Activated CD4-positive, alpha-beta T cell treated with anti-CD3 and anti-CD28 coated beads, Interleukin-2, amount 50 U/mL, for 24 hours (primary cell): ENCODE data around the gene FAU.
"Not testable (repeated sequence)": the region's sequence is repeated elsewhere in the genome, so short reads cannot be mapped to it uniquely, and the experiment has no call there.

Experiments used
- DNase-seq, 2 donors: peaks; one replicate each; pipeline ENCODE4 v3.0.0-alpha.2; 2020; ENCODE audit warnings: low read depth in 1 of 2, low spot score in 1 of 2

The FAU gene

DNA sequence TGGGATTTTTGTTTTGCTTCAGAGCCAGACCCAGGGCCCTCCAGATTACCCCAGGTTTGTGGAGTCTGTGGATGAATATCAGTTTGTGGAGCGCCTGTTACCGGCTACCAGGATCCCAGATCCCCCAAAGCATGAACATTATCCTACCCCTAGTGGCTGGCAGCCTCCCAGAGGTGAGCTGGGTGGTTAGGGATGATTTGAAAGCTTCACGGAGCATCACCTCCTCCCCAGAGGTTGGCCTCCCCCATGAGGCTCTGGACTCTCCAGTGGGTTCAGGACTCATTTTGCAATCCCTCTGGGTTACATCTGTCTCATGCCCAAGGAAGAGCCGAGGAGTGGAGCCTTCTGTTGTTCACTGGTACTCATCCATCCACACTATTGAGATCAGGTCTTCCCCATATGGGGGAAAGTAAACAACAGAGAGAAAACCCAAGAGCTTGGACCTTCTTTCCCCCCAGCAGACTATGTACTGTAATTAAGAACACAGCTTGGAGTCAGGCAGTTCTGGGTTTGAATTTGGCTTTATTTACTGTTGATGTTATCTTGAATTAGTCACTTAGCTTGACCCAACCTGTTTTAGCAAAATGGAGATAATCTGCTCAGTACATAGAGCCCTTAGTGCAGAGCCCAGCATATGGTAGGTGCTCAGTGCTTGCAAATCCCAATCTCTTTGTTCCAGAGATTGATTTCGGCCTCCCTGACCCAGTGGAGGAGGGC is 2.7 kb upstream of the FAU start:
- no peak for DNase-seq

DNA sequence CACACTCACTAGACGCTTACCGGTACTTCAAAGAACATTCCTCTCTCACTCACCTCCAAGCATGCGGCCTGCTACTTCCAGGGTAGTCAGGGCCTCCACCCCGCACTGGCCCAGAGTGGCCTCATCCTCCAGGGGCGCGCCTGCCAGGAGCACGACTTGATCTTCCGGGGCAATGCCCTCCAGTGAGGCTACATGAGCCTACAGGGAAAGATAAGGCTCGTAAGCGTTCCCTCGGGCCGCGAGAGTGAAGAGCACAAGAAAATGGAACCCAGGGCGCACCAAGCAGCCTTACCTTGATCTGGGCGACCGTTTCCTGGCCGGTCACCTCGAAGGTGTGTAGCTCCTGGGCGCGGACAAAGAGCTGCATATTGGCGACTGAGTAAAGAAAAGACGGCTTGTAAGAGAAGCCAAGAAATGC is 478 bp downstream of the FAU start:
- no peak for DNase-seq

DNA sequence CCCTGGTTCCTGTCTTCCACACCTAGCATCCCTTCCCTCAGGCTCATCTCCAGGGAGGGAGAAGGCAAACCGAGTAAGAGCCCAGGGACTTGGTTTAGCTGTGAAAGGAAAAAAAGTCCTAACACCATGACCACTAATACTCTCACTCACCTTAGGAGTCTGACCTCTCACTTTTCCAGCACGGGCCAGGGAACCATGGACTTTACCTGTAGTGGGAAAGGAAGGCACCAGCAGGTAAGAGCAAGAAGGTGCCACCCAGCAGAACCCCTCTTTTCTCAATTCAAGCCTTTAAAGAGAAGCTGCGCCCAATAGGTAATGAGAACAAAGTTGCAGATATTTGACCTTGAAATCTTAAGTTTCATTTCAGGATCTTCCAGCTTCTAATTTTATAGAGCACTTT is 1.1 kb downstream of the FAU start:
- no peak for DNase-seq

DNA sequence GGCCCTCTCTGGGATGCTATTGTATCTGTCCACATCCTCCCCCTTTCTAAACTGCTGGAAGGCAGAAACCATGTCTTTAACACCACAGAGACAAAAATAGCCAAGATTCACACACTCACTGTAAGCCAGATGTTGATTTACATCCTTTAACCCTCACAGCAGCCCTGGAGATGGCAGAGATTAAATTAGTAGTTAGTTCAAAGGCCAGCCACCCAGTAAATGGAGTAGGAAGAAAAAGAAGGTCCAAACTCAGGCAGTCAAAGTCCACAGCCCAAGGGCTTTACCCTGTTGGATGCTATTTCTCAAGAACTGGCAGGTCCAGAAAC is 2.3 kb downstream of the FAU start:
- no peak for DNase-seq

DNA sequence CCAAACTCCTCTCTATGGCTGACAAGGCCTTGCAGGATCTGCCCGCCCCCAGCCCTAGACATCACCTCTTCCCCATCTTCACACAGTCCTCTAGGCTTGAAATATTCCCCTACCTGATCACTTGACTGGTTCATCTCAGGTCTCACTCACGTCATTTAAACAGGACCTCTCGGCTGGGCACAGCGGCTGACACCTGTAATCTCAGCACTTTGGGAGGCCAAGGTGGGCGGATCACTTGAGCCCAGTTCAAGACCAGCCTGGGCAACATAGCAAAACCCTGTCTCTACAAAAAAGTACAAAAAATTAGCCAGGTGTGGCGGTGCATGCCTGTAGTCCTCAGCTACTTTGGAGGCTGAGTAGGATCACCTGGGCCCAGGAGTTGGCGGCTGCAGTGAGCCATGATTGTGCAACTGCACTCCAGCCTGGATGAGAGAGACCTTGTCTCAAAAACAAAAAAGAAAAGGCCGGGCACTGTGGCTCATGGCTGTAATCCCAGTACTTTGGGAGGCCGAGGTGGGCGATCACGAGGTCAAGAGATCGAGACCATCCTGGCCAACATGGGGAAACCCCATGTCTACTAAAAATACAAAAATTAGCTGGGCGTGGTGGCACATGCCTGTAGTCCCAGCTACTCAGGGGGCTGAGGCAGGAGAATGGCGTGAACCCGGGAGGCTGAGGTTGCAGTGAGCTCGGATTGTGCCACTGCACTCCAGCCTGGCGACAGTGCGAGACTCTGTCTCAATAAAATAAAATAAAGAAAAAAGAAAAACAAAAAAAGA is 2.9 kb downstream of the FAU start:
- DNase-seq = not testable (repeated sequence)

DNA sequence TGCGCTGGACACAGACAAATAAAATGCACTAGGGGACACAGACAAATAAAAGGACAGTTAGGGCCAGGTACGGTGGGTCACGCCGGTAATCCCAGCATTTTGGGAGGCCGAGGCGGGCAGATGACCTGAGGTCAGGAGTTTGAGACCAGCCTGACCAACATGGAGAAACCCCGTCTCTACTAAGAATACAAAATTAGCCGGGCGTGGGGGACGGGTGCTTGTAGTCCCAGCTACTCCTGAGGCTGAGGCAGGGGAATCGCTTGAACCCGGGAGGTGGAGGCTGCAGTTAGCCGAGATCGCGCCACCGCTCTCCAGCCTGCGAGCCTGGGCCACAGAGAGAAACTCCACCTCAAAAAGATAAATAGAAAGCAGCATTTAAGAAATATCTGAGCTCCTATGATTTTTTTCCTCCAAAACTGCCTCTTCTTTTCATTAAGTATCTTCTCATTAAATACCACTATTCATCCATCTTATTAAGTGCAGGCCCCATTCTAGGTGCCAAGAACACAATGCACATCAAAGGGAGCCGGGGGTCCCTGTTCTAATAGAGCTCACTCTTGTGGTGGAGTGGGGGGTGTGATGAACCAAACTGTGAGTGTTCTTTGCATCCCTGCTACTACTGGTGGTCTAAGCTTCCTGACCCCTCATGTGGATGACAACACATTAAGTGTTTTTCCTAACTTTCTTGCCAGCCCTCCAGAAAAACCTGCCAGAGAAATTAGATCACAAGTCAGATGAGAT is 3.7 kb downstream of the FAU start:
- no peak for DNase-seq

DNA sequence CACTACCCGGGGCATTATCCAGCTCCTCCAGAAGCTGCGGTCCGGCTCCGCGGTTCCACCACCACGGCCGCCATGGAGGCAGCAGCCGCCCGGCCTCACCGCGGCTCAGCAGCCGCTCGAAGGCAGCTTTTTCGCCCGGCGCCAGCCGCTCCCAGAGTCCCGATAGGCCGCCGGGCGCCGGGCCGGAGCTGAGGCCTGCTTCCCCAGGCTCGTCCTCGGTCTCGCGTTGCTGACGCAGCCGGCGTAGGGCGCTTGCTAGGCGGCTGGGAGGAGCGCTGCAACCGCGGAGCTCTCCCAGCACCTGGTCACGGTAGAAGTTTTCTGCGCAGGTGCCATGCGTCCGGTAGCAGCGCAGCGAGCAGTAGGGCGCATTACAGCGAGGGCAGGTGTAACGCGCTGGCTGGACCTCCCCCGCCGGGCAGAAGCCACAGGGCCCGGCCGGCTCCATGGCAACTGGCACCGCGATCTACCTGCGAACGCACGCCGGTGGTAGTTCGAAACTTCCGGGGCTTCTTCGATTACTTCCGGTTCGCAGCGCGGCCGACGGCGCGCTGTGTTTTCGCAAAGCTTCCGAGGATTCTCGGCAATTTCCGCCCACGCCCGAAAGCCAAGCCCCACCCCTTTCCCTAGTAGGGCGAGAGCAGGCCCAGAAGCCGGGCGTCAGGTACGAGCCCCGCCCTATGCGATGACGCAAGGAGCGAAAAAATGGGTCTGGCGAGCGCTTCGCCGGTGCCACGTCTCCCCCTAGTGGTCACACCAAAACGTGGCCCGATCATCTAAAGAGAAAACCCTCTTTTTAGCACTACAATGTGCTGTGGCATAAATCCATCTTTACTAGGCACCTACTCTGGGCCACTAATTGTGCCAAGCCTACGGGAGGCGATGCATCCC is 4.5 kb downstream of the FAU start, which contains the start of gene ZNHIT2:
ZNHIT2 (minus strand) TSS at position 496 of the 891 bp plus-strand sequence; CDS start at position 448, 48 bp downstream.
- DNase-seq = peak; percentile 100

DNA sequence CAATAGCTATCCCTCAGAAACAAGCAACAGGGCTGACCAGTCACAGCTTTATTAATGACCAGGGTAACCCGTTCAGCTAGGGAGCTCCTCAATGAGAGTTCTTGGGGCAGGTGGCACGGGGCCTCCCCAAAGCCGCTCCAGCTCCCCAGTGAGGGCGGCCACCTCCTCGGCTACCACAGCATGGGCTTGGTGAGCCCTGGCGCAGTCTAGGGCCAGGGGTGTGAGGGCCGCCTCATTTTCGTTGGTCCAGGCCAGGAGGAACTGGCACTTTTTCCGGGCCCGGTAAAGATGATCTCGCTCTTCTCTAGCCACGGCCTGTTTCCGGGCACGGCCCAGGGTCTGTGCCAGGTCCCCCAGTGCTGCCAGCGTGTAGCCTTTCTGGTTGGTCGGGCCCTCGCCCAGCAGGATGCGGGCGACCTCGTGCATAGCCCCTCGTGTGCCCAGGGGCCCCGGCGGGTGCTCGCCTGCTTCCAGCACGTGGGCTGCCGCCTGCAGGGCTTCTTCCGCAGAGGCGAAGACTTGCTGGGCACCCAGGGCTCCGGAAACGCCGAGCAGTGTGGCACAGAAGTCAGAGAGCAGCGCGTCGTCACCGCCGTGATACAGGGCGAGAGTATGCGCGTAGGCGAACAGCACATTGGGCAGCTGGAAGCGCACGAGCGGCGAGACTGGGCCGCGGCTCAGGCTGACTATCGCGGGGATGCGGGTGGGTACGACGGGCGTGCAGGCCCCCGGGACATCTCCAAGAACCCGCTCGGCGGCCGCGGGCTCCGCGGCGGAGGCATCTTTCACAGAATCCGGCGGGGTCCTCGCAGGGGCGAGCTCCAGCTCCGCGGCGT is 5.3 kb downstream of the FAU start:
- no peak for DNase-seq

DNA sequence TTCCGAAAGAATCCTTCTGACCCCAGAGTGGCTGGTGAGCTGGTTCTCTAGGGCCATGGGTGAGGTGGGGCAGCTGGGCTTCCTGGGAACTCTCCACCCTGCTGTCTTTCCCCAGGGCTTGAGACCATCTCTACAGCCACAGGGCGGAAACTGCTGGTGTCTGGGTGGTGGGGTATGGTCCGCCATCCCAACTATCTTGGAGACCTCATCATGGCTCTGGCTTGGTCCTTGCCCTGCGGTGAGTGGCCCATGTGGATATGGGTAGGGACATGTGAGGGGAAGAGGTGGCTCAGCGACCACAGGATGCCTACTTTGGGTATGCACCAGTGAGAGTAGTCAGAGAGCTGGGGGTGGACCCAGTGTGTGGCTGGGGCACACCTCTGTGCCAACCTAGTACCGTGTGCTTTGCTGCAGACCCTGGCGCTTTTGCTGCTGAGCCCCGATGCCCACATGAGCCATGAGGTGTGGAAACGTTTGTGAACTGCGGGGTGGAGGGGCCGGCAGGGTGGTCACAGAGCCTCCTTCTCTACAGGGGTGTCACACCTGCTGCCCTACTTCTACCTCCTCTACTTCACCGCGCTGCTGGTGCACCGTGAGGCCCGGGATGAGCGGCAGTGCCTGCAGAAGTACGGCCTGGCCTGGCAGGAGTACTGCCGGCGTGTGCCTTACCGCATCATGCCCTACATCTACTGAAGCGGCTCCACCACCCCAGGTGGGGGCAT is 6.4 kb downstream of the FAU start:
- DNase-seq = no peak

DNA sequence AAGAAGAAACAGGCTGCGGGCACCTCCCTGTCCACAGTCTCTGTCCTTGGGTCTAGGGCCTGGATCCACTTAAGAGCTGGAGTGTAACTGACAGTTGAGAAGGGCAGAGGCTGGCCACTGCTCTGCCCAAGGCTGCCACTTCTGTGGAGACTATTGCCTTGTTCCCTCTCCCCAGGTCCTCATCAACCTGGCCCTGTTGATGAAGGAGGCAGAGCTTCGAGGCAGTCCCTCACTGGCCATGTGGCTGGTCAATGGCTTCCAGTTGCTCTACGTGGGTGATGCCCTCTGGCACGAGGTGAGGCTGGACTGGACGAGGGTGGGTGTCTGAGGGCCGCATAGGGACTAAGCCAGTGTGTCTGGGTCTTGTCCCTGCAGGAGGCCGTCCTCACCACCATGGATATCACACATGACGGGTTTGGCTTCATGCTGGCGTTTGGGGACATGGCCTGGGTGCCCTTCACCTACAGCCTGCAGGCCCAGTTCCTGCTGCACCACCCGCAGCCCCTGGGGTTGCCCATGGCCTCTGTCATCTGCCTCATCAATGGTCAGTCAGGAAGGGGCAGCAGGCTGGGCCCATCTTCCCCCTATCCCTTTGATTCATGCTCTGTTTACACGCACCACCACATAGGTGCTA is 7.3 kb downstream of the FAU start:
- DNase-seq = no peak

DNA sequence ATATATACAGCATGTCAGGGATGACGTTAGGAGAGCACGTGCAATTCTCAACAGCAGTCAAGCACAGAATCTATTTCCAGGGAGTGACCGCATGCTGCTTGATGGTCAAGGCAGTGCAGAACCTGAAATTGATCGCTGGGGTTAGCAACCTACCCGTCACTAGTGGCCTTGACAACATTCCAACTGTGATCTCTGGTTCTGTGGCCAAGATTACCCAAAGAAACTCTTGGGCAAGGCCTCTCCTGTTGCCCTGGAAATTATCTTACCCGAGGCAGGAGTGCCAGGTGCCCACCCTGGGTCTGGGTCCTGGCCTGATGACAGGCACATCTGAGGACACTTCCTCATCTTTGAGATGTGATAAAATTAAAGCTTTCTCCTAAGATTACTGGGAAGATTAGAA is 8.1 kb downstream of the FAU start:
- DNase-seq = no peak

DNA sequence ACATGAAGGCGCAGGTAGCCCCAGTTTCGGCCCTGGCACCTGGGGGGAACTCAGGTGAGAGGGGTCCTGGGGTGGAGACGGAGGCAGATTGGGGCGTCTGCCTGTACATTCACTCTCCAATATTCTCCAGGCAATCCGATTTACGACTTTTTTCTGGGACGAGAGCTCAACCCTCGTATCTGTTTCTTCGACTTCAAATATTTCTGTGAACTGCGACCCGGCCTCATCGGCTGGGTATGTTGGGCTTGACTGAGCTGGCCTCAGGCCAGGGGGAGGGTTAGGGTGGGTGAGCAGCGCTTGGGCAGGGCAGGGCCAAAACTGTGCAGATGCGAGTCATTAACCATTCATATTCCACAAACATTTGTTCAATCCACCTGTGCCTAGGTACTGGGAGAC is 8.6 kb downstream of the FAU start:
- DNase-seq = no peak

DNA sequence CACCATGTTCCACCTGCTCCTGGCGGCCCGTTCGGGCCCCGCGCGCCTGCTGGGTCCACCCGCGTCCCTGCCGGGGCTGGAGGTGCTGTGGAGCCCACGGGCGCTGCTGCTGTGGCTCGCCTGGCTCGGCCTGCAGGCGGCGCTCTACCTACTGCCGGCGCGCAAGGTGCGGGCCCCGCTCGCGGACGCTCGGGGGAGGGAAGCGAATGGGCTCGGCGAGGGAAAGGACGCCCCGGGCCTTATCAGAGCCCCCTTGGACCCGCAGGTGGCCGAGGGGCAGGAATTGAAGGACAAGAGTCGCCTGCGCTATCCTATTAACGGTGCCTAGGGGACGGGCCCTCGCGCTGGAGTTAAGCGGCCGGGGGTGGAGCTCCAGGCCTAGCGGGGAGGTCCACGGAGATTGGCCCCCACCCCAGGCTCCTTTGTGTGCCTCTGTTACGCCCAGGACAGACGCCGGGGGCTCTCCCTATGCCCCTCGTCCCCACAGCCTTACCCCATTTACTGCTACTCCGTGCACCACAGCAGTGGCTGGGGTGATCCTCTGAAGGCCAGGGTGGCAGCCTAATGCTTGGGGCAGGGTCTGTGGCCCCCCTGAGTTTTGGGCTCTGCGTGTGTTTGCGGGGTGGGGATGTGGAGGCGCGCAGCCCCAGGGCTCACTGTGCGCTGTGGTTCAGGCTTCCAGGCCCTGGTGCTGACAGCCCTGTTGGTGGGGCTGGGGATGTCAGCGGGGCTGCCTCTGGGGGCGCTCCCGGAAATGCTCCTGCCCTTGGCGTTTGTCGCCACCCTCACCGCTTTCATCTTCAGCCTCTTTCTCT is 9.2 kb downstream of the FAU start:
- DNase-seq = peak in 1 of 2 donors; percentile 57

DNA sequence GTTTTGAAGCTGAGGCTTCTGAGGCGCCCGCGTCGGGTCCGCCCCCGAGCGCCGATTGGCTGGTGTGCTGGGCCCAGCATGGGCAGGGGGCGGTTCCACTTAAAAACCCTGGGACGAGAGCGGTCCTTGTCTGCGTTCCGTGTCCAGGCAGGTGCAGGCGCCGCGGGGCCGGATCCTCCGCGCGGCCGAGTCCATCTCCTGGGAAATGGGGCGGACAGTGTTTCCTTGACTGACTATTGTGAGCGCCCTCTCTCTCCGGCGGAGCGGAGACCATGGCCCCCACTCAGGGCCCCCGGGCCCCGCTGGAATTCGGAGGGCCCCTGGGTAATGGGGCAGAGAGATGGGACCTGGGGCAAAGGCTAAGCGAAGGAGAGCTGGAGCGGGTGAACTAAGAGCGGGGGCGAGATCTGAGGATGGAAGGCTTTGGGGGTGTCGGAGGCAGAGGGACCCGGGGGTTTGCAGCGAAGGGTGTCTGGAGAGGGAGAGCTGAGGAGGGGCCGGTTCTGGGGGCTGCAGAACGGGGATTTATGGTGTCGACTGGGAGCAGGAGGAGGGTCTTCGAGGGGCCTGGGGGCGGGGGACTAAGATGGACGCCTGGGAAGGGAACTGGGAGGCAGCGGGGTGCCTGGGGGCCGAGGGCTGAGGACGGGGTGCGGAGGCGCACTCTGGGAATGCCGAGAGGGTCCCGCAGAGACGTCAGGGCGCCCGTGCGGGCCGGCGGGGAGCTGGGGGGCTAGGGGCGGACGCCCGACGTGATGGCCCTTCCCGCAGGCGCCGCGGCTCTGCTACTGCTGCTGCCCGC is 10.0 kb downstream of the FAU start, which contains the start of gene TM7SF2:
TM7SF2 (plus strand) TSS at position 129 of the 802 bp plus-strand sequence; CDS start at position 273, 144 bp downstream.
- peak; percentile 71 to 89 for DNase-seq

DNA sequence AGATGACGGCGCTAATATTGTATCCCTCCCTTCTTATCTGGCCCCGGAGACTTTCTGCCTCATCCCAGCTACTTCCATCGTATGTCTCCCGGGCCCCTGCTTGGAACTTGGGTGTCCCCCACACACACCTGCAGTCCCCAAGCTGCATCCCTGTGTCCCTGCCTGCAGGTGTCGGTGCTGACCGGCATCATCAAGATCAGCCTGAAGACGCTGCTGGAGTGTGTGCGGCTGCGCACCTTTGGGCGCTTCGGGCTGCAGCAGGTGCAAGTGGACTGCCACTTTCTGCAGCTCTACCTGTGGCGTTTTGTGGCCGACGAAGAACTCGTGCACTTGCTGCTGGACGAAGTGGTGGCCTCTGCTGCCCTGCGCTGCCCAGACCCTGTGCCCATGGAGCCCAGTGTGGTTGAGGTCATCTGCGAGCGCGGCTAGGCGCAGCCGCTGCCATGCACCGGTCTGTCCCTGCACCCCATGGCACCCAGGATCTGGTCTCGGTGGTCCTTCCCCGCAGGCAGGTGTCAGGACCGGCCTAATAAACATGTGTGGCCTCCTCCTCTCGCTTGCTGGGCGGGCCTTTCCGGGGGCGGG is 10.7 kb downstream of the FAU start:
- DNase-seq = no peak

DNA sequence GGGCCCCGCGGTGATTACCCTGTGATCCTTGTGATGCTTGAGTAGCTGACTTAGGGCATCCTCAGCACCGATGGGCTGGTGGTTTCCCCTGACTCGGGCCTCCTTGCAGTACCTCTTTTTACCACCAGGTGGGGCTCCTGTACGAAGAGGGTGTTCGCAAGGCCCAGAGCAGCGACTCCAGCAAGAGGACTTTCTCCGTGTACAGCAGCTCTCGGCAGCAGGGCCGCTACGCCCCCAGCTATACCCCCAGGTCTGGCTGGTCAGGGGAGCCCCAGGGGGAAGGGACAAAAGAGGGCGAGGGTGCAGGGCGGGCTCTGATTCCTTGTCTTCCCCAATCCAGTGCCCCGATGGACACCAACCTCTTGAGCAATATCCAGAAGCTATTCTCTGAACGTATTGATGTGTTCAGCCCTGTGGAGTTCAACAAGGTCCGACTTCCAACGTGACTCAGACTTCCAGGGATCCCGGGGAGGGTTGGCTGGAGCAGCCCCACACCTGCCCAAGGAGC is 11.5 kb downstream of the FAU start:
- DNase-seq = peak; percentile 94 to 99
